Activated CD8-positive, alpha-beta memory T cell treated with anti-CD3 and anti-CD28 coated beads for 1 hour (primary cell): ENCODE results near the gene ATAD3B.

ENCODE experiments used
- DNase-seq, 2 donors: peaks; one replicate each; pipeline ENCODE4 v3.0.0-alpha.2; 2020; ENCODE audit warnings: low read depth in 1 of 2; ENCODE audit errors: extremely low read depth in 1 of 2

ATAD3B gene

GRCh38 chr1:1542766-1543705, 71.5 kb downstream of the ATAD3B start:
- no peak for DNase-seq

DNA sequence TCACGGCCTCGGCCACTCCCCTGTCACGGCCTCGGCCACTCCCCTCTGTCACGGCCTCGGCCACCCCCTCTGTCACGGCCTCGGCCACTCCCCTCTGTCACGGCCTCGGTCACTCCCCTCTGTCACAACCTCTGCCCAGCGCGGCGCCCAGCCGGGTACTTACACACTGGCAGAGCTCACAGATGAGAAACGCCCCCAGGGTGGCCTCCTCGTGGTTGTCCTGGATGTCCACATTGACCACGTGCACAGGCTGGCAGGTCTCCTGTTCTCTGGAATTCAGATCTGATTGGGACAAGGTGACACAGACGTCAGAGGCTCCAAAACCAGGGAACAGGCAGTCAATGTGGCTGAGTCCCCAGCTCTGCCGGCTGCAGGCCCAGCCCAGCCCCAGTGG, 72.1 kb downstream of the ATAD3B start:
- DNase-seq, result no peak

- no peak for DNase-seq
These were observed 73.0 kb downstream of the ATAD3B start for GRCh38 chr1:1544544-1544943.
